ENCODE measurements around the gene PLAGL1. TPM values are rescaled to one million over a fixed set of nuclear protein-coding genes. Genes with fewer than 3 reads are reported as not detected.
"Not testable (repeated sequence)": the region's sequence is repeated elsewhere in the genome, so short reads cannot be mapped to it uniquely, and the experiment has no call there.

Gene PLAGL1
- total RNA-seq, 4 donors from 2014 or later, result 12.1 to 27.2 (median 22.5) TPM

GRCh38 chr6:144017166-144018094 lies 9.4 kb upstream of the PLAGL1 start:
- Histone ChIP-seq H3K27ac (no peak overlapping the region), H3K4me1 (no peaks in the 10 kb centered on the region), H3K4me3 (no peak overlapping the region), H3K9me3 (no peaks in the 10 kb centered on the region), H3K27me3 (no peaks in the 10 kb centered on the region), H3K36me3 (no peaks in the 10 kb centered on the region)
- TF ChIP-seq CTCF (IDR thresholded peaks at IDR 0.05) (no peak), POLR2A (IDR thresholded peaks at IDR 0.05) (no peak)
- no peak for DNase-seq

DNA sequence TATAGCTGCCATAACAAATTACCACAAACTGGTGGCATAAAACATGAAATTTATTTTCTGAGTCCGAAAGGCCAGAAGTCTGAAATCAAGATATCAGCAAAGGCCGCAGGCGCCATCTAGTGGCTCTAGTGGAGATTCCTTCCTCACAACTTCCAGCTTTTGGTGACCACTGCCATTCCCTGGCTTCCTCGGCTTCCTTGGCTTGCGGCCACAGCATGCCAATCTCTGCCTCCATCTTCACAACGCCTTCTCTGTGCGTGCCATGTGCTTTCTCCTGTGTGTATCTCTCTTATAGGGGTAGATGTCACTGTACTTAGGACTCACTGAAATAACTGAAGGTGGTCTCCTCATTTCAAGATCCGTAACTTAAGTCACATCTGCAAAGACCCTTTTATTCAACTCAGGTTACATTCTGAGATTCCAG lies 5.4 kb upstream of the PLAGL1 start:
- no peaks in the 10 kb centered on the region for H3K27me3 ChIP-seq
- no peak overlapping the region for H3K4me3 ChIP-seq
- no peak overlapping the region for H3K27ac ChIP-seq
- H3K9me3 ChIP-seq, result no peaks in the 10 kb centered on the region
- peak; percentile 54 to 87 (median 77) for DNase-seq
- TF ChIP-seq POLR2A (IDR thresholded peaks at IDR 0.05) (no peak), CTCF (IDR thresholded peaks at IDR 0.05) (peak; percentile 63 to 92 (median 89))
- no peaks in the 10 kb centered on the region for H3K4me1 ChIP-seq
- no peaks in the 10 kb centered on the region for H3K36me3 ChIP-seq

DNA sequence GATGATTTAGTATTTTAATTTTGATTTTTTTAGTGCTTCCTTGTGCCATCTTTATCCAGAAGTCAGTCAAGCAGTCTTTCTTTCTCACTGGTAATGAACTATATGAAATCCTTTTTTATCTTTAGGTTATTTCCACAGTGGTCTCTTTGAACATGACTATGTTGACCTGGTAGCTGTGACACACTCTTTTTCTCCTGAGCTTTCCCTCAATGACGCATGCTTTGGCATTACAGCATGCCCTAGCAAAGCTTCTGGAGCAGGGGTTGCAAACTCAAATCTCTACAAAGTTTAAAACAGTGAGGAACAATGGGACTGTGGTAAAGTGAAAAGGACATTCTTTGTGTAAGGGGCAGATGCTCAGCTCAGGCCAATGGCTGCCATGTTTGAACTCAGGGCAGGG lies 4.5 kb upstream of the PLAGL1 start:
- Histone ChIP-seq H3K4me3 (no peak overlapping the region), H3K27me3 (no peaks in the 10 kb centered on the region), H3K27ac (no peak overlapping the region), H3K9me3 (no peaks in the 10 kb centered on the region), H3K36me3 (no peaks in the 10 kb centered on the region), H3K4me1 (no peaks in the 10 kb centered on the region)
- TF ChIP-seq POLR2A (IDR thresholded peaks at IDR 0.05), result no peak
- no peak for TF ChIP-seq CTCF (IDR thresholded peaks at IDR 0.05)
- no peak for DNase-seq

DNA sequence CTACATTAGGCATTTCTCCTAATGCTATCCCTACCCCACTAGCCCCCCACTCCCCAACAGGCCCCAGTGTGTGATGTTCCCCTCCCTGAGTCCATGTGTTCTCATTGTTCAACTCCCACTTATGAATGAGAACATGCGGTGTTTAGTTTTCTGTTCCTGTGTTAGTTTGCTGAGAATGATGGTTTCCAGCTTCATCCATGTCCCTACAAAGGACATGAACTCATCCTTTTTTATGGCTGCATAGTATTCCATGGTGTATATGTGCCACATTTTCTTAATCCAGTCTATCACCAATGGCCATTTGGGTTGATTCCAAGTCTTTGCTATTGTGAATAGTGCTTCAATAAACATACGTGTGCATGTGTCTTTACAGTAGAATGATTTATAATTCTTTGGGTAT lies 1.6 kb upstream of the PLAGL1 start:
- not testable (repeated sequence) for H3K27me3 ChIP-seq, H3K27ac ChIP-seq, H3K4me1 ChIP-seq, DNase-seq, H3K36me3 ChIP-seq, H3K9me3 ChIP-seq, H3K4me3 ChIP-seq

DNA sequence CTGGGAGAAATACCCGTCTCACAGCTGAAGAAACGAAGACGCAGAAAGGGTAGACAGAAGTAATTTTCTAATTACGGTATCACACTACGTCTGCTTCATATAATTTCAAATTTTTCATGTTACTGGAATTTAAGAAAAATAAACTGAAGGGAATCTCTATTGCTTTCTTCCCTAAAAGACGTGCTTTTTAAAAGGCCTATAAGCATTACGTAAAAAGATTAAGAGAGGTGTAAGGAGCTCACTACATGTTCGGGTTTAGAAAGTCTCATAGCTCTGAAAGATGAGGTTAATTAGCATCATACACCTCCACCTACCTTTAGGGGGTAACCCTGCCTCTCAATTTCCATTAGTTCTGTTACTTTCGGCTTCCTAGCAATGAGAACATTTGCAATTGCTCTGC lies 787 bp upstream of the PLAGL1 start:
- Histone ChIP-seq H3K4me3 (no peak overlapping the region), H3K27ac (no peak overlapping the region), H3K27me3 (no peaks in the 10 kb centered on the region), H3K36me3 (no peaks in the 10 kb centered on the region), H3K4me1 (no peaks in the 10 kb centered on the region), H3K9me3 (no peaks in the 10 kb centered on the region)
- DNase-seq, result no peak
- TF ChIP-seq POLR2A (IDR thresholded peaks at IDR 0.05), result no peak
- TF ChIP-seq CTCF (IDR thresholded peaks at IDR 0.05), result no peak

- H3K4me1 ChIP-seq, result no peaks in the 10 kb centered on the region
- TF ChIP-seq CTCF (IDR thresholded peaks at IDR 0.05) (no peak), POLR2A (IDR thresholded peaks at IDR 0.05) (no peak)
- no peak for DNase-seq
- H3K27ac ChIP-seq, result peak overlapping the region; percentile 36 to 77 (median 54)
- H3K36me3 ChIP-seq, result no peaks in the 10 kb centered on the region
- H3K27me3 ChIP-seq, result no peaks in the 10 kb centered on the region
- H3K9me3 ChIP-seq, result no peaks in the 10 kb centered on the region
- peak overlapping the region; percentile 45 to 79 (median 56) for H3K4me3 ChIP-seq
Observed at GRCh38 chr6:144007478-144008119, 460 bp downstream of the PLAGL1 start.
